ENCODE data around the gene MRPL36. TPM values are rescaled to one million over a fixed set of nuclear protein-coding genes. Genes with fewer than 3 reads are reported as not detected.

Gene MRPL36
- total and polyA plus RNA-seq, 4 donors, result 14.5 to 62.8 (median 40.4) TPM

GRCh38 chr5:1814183-1815020 is 14.8 kb upstream of the MRPL36 start:
- no peaks in the 10 kb centered on the region for H3K4me1 ChIP-seq (ENCODE audit: control insufficient read depth in 5 of 5, insufficient read depth in 5 of 5, low read length in 5 of 5)
- no peak for DNase-seq

GRCh38 chr5:1810581-1811101 is 11.0 kb upstream of the MRPL36 start:
- 94 to 95% methylated on average over 10 of the region's 10 CpGs for WGBS, 2 donors
- no peak for DNase-seq
- H3K9me3 ChIP-seq (ENCODE audit: control insufficient read depth in 4 of 4, insufficient read depth in 3 of 4, low read length in 3 of 4), result no peaks in the 10 kb centered on the region
- no peak for TF ChIP-seq CTCF (IDR thresholded peaks at IDR 0.05; ENCODE audit: control extremely low read depth, extremely low read depth)
- H3K4me1 ChIP-seq (ENCODE audit: control insufficient read depth in 5 of 5, insufficient read depth in 5 of 5, low read length in 5 of 5), result no peaks in the 10 kb centered on the region
- no peak overlapping the region for H3K4me3 ChIP-seq
- no peak for ATAC-seq (ENCODE audit: insufficient read depth, low FRiP score)
- H3K36me3 ChIP-seq (ENCODE audit: control insufficient read depth in 4 of 4, insufficient read depth in 4 of 4, low read length in 4 of 4), result peaks cover 20 to 48% (median 30%) of the 10 kb centered on the region in 4 donors
- no peak overlapping the region for H3K27ac ChIP-seq (ENCODE audit: low read depth in 1 of 2, low read length in 1 of 2)
- H3K27me3 ChIP-seq (ENCODE audit: control insufficient read depth in 3 of 3, insufficient read depth in 3 of 3, low read length in 2 of 3), result no peaks in the 10 kb centered on the region
- H3K9ac ChIP-seq (ENCODE audit: insufficient read depth in 1 of 2, low read length in 2 of 2), result no peak overlapping the region

More at GRCh38 chr5:1814183-1815020, 14.8 kb upstream of the MRPL36 start:
- Histone ChIP-seq H3K27me3 (ENCODE audit: control insufficient read depth in 3 of 3, insufficient read depth in 3 of 3, low read length in 2 of 3) (no peaks in the 10 kb centered on the region), H3K36me3 (ENCODE audit: control insufficient read depth in 4 of 4, insufficient read depth in 4 of 4, low read length in 4 of 4) (peaks cover 32 to 48% (median 37%) of the 10 kb centered on the region in 4 donors), H3K4me3 (no peak overlapping the region), H3K9me3 (ENCODE audit: control insufficient read depth in 4 of 4, insufficient read depth in 3 of 4, low read length in 3 of 4) (peaks cover 0 to 2% (median 0%) of the 10 kb centered on the region in 4 donors), H3K27ac (ENCODE audit: low read depth in 1 of 2, low read length in 1 of 2) (no peak overlapping the region), H3K9ac (ENCODE audit: insufficient read depth in 1 of 2, low read length in 2 of 2) (no peak overlapping the region)
- no peak for ATAC-seq (ENCODE audit: insufficient read depth, low FRiP score)
- no peak for TF ChIP-seq CTCF (IDR thresholded peaks at IDR 0.05; ENCODE audit: control extremely low read depth, extremely low read depth)
- 96 to 97% methylated on average over 30 of the region's 30 CpGs for WGBS, 2 donors

GRCh38 chr5:1809416-1810035 is 9.9 kb upstream of the MRPL36 start:
- no peaks in the 10 kb centered on the region for H3K9me3 ChIP-seq (ENCODE audit: control insufficient read depth in 4 of 4, insufficient read depth in 3 of 4, low read length in 3 of 4)
- ATAC-seq (ENCODE audit: insufficient read depth, low FRiP score), result no peak
- WGBS, 2 donors, result 94 to 95% methylated on average over 32 of the region's 32 CpGs
- DNase-seq, result no peak
- no peak overlapping the region for H3K27ac ChIP-seq (ENCODE audit: low read depth in 1 of 2, low read length in 1 of 2)
- H3K4me1 ChIP-seq (ENCODE audit: control insufficient read depth in 5 of 5, insufficient read depth in 5 of 5, low read length in 5 of 5), result no peaks in the 10 kb centered on the region
- peaks cover 16 to 41% (median 30%) of the 10 kb centered on the region in 4 donors for H3K36me3 ChIP-seq (ENCODE audit: control insufficient read depth in 4 of 4, insufficient read depth in 4 of 4, low read length in 4 of 4)
- no peak overlapping the region for H3K4me3 ChIP-seq
- H3K27me3 ChIP-seq (ENCODE audit: control insufficient read depth in 3 of 3, insufficient read depth in 3 of 3, low read length in 2 of 3), result no peaks in the 10 kb centered on the region
- no peak overlapping the region for H3K9ac ChIP-seq (ENCODE audit: insufficient read depth in 1 of 2, low read length in 2 of 2)
- TF ChIP-seq CTCF (IDR thresholded peaks at IDR 0.05; ENCODE audit: control extremely low read depth, extremely low read depth), result no peak
